HG02970 (cell line): Measurements from ENCODE around the gene MSN.

ENCODE experiments used
- ATAC-seq: cut with Tn5 transposase; IDR thresholded peaks from one replicate; pipeline ENCODE4 v1.9.1; 2021; ENCODE audit warnings: mild to moderate bottlenecking, moderate library complexity, moderate number of reproducible peaks; ENCODE audit not compliant: unreplicated experiment, low FRiP score

Gene MSN

DNA sequence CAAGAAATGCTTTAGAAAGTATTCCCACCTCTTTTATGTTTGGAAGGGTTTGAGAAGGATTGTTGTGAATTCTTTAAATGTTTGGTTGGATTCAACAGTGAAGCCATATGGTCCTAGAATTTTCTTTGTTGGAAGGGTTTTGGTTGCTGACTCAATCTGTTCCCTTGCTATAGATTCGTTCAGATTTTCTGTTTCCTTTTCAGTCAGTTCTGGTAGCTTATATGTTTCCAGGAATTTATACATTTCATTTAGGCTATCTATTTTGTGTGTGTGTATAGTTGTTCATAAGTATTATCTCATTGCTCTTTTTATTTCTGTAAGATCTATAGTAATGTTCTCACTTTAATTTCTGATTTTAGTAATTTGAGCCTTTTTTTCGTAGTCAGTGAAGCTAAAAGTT is 114.4 kb downstream of the MSN start:
- ATAC-seq, result no peak

DNA sequence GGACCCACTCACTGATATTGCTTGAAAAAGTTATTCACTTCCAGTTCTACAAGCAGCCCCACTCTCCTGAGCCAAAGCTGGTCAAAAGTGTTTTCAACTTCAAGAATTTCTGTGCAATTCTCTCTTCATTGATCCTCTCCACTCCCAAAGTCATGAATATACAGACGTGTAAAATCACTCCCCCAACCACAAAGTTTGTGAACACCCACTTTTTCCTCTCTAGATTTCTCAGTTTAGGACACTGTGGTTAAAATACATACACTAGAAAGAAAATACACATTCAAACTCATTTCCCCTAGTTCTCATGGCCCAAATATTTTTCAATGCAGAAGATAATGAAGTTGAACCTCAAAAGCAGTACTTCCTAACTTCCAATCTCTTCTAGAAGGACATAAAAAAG is 116.3 kb downstream of the MSN start:
- ATAC-seq, result no peak
